ENCODE measurements around the gene DPH5. TPM values are rescaled to one million over a fixed set of nuclear protein-coding genes. Genes with fewer than 3 reads are reported as not detected.

Gene DPH5
- polyA plus RNA-seq (2012; rRNA removed) = 36.6 and 50.2 TPM in 2 replicates
- 59.0 and 66.6 TPM in 2 replicates for polyA plus RNA-seq (2012; cell fraction: cytosol; rRNA removed)
- 19.0 and 31.1 TPM in 2 replicates for polyA plus RNA-seq (2012; cell fraction: nucleus; rRNA removed)

DNA sequence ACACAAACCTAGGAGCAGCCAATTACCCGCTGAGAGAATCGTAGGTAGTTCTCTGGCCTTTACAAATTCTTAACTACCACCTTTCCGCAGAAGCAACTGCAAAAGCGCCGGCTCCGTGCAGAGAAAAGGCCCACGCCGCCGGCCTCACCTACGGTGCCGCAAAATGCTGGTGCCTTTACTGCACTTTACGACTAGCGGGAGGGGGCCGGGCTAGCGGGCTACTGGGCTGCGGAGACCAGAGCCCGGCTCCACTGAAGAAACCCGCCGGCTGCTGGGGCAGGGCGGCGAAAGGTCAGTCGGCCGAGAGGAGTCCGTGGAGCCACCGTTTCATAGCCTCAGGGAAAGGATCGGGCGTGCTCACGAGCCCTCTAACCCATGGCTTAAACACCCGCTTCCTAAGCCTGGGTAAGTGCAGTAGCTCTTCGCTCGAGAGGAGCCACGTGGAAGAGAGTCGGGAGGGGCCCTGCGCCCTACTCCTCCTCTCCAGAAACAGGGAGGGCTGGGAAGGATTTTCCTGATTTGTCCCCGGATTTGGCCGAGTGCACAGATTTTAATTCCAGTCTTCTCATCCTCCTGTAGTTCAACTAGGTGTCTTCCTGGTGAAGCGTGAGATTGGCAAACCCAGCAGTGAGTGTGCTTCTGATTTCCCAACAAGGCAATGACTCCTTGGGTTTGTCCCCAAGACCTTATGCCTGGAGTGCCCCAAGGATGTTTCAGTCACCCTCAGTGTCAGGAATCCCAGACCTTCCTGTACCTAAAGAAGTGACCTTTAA, at the start of gene DPH5:
Gene DPH5, minus strand, starts transcription at position 128 of the 773 bp plus-strand sequence. CDS start 341 bp downstream, outside the sequence.
- Histone ChIP-seq H3K9ac (peak within 1 kb of the TSS; percentile 79), H3F3A (replicated peaks; ENCODE audit: insufficient read depth) (no peaks in the 10 kb centered on the region), H3K4me1 (ENCODE audit: control insufficient read depth in 1 of 2, insufficient read depth in 2 of 2, low read depth in 1 of 2, low read length in 1 of 2) (peaks cover 4 to 6% of the 10 kb centered on the region in 2 experiments; a peak in 2 of 4 replicates), H3K27me3 (ENCODE audit: insufficient read depth) (no peaks in the 10 kb centered on the region), H3K4me2 (peak within 1 kb of the TSS; percentile 89), H3K79me2 (ENCODE audit: insufficient read depth) (peaks cover 41% of the 10 kb centered on the region), H3K9me3 (no peaks in the 10 kb centered on the region), H3K9me2 (no peaks in the 10 kb centered on the region), H3K4me3 (ENCODE audit: low read depth in 2 of 2, low read length in 1 of 2) (peak within 1 kb of the TSS; percentile 80 to 92), H4K20me1 (ENCODE audit: insufficient read depth) (no peaks in the 10 kb centered on the region), H2AFZ (ENCODE audit: low read depth) (peak within 1 kb of the TSS; percentile 95), H3K36me3 (replicated peaks in 1 of 2; ENCODE audit: control insufficient read depth in 1 of 2, insufficient read depth in 2 of 2, low read length in 1 of 2) (peaks cover 0 to 15% of the 10 kb centered on the region in 2 experiments), H3K27ac (ENCODE audit: low read depth in 2 of 2, low read length in 1 of 2) (peak within 1 kb of the TSS; percentile 73 to 90)
- POLR2A ChIA-PET = interaction anchor here (0.6 kb wide), 1 partner anchor 208 kb away, joined by 9 read pairs; no protein-coding TSS in a partner anchor
- peak; percentile 87 for DNase-seq
- CTCF ChIA-PET = interaction anchor here (1.0 kb wide), 1 partner anchor 263 kb away, joined by 3 read pairs; no protein-coding TSS in a partner anchor
- 0 out of 2 replicates have a peak, but pooled peaks have one; percentile 20 for TF ChIP-seq PBX3 (IDR thresholded peaks at IDR 0.05)
- TF ChIP-seq FOSL2 (IDR thresholded peaks at IDR 0.05; ENCODE audit: borderline replicate concordance, low read depth) = no peak
- no peak for TF ChIP-seq USF2 (IDR thresholded peaks at IDR 0.05; ENCODE audit: borderline replicate concordance, low read depth, low read length)
- TF ChIP-seq TAF1 (IDR thresholded peaks at IDR 0.05; ENCODE audit: borderline replicate concordance, low read depth, low read length) = peak; percentile 94
- peak; percentile 54; the same call in 1 of the 2 replicates for TF ChIP-seq ZBTB33 (IDR thresholded peaks at IDR 0.05; ENCODE audit: borderline replicate concordance, low read depth)
- no peak for TF ChIP-seq FOXJ3 (CRISPR knock-in tag; IDR thresholded peaks at IDR 0.05)
- TF ChIP-seq YY1 (IDR thresholded peaks at IDR 0.05; ENCODE audit: low read depth) = peak; percentile 57; the same call in 1 of the 2 replicates
- TF ChIP-seq JUND (IDR thresholded peaks at IDR 0.05) = no peak
- peak; percentile 11; the same call in 1 of the 2 replicates for TF ChIP-seq SMC3 (IDR thresholded peaks at IDR 0.05; ENCODE audit: low read depth, low read length)
- TF ChIP-seq POLR2AphosphoS5 (IDR thresholded peaks at IDR 0.05; ENCODE audit: low read depth, low read length) = peak; percentile 94
- TF ChIP-seq REST (IDR thresholded peaks at IDR 0.05; ENCODE audit: low read depth, low read length) = peak; percentile 67; the same call in 1 of the 2 replicates
- peak in 1 of 2 experiments; percentile 42; a peak in 1 of 4 replicates for TF ChIP-seq EP300 (IDR thresholded peaks at IDR 0.05; ENCODE audit: borderline replicate concordance in 1 of 2, low read depth in 1 of 2, low read length in 1 of 2)
- TF ChIP-seq SIN3A (IDR thresholded peaks at IDR 0.05; ENCODE audit: borderline replicate concordance, low read depth, low read length) = 0 out of 2 replicates have a peak, but pooled peaks have one; percentile 63
- TF ChIP-seq MXI1 (IDR thresholded peaks at IDR 0.05; ENCODE audit: low read depth, low read length) = peak; percentile 94
- TF ChIP-seq ELF1 (IDR thresholded peaks at IDR 0.05) = peak; percentile 22; the same call in 1 of the 2 replicates
- TF ChIP-seq TEAD4 (IDR thresholded peaks at IDR 0.05; ENCODE audit: borderline replicate concordance, insufficient read depth) = 0 out of 2 replicates have a peak, but pooled peaks have one; percentile 26
- TF ChIP-seq MAX (IDR thresholded peaks at IDR 0.05; ENCODE audit: low read depth) = peak; percentile 98
- TF ChIP-seq CHD2 (IDR thresholded peaks at IDR 0.05; ENCODE audit: low read length, partially characterized antibody) = peak; percentile 26
- TF ChIP-seq USF1 (IDR thresholded peaks at IDR 0.05; ENCODE audit: borderline replicate concordance, low read depth) = 0 out of 2 replicates have a peak, but pooled peaks have one; percentile 39
- 0% methylated on average over 26 of the region's 37 CpGs for WGBS (ENCODE audit: low lambda C conversion rate)

All from SK-N-SH (cell line).